Keratinocyte (primary cell): Measurements from ENCODE around the gene RNF130. TPM values are rescaled to one million over a fixed set of nuclear protein-coding genes. Genes with fewer than 3 reads are reported as not detected.
"Not testable (repeated sequence)": the region's sequence is repeated elsewhere in the genome, so short reads cannot be mapped to it uniquely, and the experiment has no call there.

Experiments
- DNase-seq: peaks from one replicate; pipeline ENCODE4 v3.0.0-alpha.2; 2011; ENCODE audit warnings: low read depth, missing footprints, low spot score
- FAIRE-seq: peaks from 2 replicates; lab custom pipeline; 2011; peaks lifted over from hg19 to GRCh38; lab: Jason Lieb, UNC
- H2AFZ ChIP-seq: 2 replicates; pipeline ENCODE4 v1.6.0; 2012; ENCODE audit warnings: low read length, control low read depth, inconsistent platforms; ENCODE audit not compliant: control insufficient read depth
- H3K27ac ChIP-seq: 2 replicates; pipeline ENCODE4 v1.5.1; 2011; ENCODE audit warnings: low read length; ENCODE audit not compliant: control insufficient read depth, insufficient read depth
- H3K27me3 ChIP-seq: 3 replicates; pipeline ENCODE4 v1.6.0; 2011; ENCODE audit warnings: low read length; ENCODE audit not compliant: control insufficient read depth, insufficient read depth; ENCODE audit errors: extremely low read depth
- H3K36me3 ChIP-seq, 2 experiments: 2 replicates in 1 of 2; 3 replicates in 1 of 2; pipeline ENCODE4 v1.5.1; 2011; ENCODE audit warnings: low read length in 2 of 2, mild to moderate bottlenecking in 1 of 2; ENCODE audit not compliant: control insufficient read depth in 2 of 2, insufficient read depth in 2 of 2; ENCODE audit errors: extremely low read depth in 1 of 2
- H3K4me1 ChIP-seq: 3 replicates; pipeline ENCODE4 v1.5.1; 2011; ENCODE audit warnings: low read length; ENCODE audit not compliant: control insufficient read depth, insufficient read depth; ENCODE audit errors: extremely low read depth
- H3K4me2 ChIP-seq: 3 replicates; pipeline ENCODE4 v1.6.0; 2011; ENCODE audit warnings: low read depth, low read length; ENCODE audit not compliant: control insufficient read depth, insufficient read depth; ENCODE audit errors: extremely low read depth
- H3K4me3 ChIP-seq, 3 experiments: fragments of 200-600 bp in 1 of 3; sonication (generic) in 1 of 3; 2 replicates in 2 of 3; 3 replicates in 1 of 3; pipeline ENCODE4 v1.5.1; 2011 to 2016; ENCODE audit warnings: low read length in 3 of 3, mild to moderate bottlenecking in 3 of 3, control low read depth in 2 of 3, inconsistent platforms in 1 of 3, low read depth in 1 of 3, mixed read lengths in 1 of 3, mixed run types in 1 of 3, moderate library complexity in 1 of 3; ENCODE audit not compliant: control insufficient read depth in 2 of 3, insufficient read depth in 2 of 3; ENCODE audit errors: extremely low read depth in 1 of 3
- H3K79me2 ChIP-seq: 2 replicates; pipeline ENCODE4 v1.6.0; 2012; ENCODE audit warnings: low read length; ENCODE audit not compliant: control insufficient read depth, insufficient read depth
- H3K9ac ChIP-seq: 3 replicates; pipeline ENCODE4 v1.6.0; 2011; ENCODE audit warnings: low read length; ENCODE audit not compliant: control insufficient read depth, insufficient read depth; ENCODE audit errors: extremely low read depth
- H3K9me1 ChIP-seq: 3 replicates; pipeline ENCODE4 v1.6.0; 2011; ENCODE audit warnings: low read length; ENCODE audit not compliant: control insufficient read depth, insufficient read depth; ENCODE audit errors: extremely low read depth
- H3K9me3 ChIP-seq: 2 replicates; pipeline ENCODE4 v1.5.1; 2012; ENCODE audit warnings: low read depth, low read length; ENCODE audit not compliant: control insufficient read depth
- H4K20me1 ChIP-seq: 3 replicates; pipeline ENCODE4 v1.6.0; 2011; ENCODE audit warnings: low read length; ENCODE audit not compliant: control insufficient read depth, insufficient read depth; ENCODE audit errors: extremely low read depth
- EZH2 ChIP-seq: IDR thresholded peaks from one replicate; pipeline ENCODE4 v1.6.1; 2012; ENCODE audit warnings: inconsistent platforms, mild to moderate bottlenecking, low read length, moderate library complexity
- dilution Hi-C: fragments of 300-500 bp; cut with MboI; formaldehyde crosslinking; loops from one replicate; pipeline ENCODE4 v1.7.0; 2020; ENCODE audit warnings: low sequenced_read_pairs; ENCODE audit not compliant: extremely low pct_ligation_motif_present
- polyA plus RNA-seq, 5 experiments: library from polyadenylated mRNA; depleted of rRNA in 3 of 5; stranded (reverse) in 3 of 5; stranded (forward) in 1 of 5; unstranded in 1 of 5; fragments of >200 nt; gene quantifications; 1 replicate in 1 of 5; 2 replicates in 3 of 5; 3 replicates in 1 of 5; pipeline versions ENCODE4 v1.2.1 to v1.2.3, GENCODE V29; 2011 to 2012; ENCODE audit warnings: missing spikeins in 2 of 5, low read depth in 1 of 5, low replicate concordance in 1 of 5
- TF ChIP-seq, protein P1 (sequence below), 3 experiments: IDR thresholded peaks in 1 of 3; conservative IDR thresholded peaks in 1 of 3; optimal IDR thresholded peaks in 1 of 3; 2 replicates in 2 of 3; 3 replicates in 1 of 3; pipeline versions ENCODE3 to v1.5.1; 2011; ENCODE audit warnings: low read length in 3 of 3, mild to moderate bottlenecking in 3 of 3, moderate library complexity in 2 of 3, control low read depth in 1 of 3, inconsistent platforms in 1 of 3; ENCODE audit not compliant: insufficient read depth in 2 of 3; ENCODE audit errors: extremely low read depth in 1 of 3

The RNF130 gene
- polyA plus RNA-seq, 1 donor (not counting 4 experiments of a cell fraction or from before 2014, with no cell fraction given): 20.0 TPM

DNA sequence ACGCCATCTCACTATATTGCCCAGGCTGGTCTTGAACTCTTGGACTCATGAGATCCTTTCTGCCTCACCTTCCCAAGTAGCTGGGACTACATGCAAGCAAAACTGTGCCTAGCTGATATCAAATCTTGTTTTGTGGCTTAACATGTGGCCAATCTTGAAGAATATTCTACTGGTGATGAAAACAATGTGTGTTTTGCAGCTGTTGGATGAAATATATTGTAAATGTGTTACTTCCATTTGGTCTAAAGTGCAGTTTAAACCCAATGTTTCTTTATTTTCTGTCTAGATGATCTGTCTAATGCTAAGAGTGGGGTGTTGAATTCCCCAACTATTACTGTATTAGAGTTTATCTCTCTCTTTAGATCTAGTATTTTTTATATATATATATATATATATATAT is 73.1 kb downstream of the RNF130 start:
- no peaks in the 10 kb centered on the region for H3K9me3 ChIP-seq
- no peak overlapping the region for H3K4me2 ChIP-seq
- dilution Hi-C loops: no loop called here
- no peak overlapping the region for H3K27ac ChIP-seq
- no peak overlapping the region for H3K4me3 ChIP-seq
- DNase-seq (no peak), FAIRE-seq (no peak)
- no peaks in the 10 kb centered on the region for H3K27me3 ChIP-seq
- H3K9ac ChIP-seq: no peak overlapping the region
- no peaks in the 10 kb centered on the region for H3K36me3 ChIP-seq
- no peaks in the 10 kb centered on the region for H3K79me2 ChIP-seq
- no peaks in the 10 kb centered on the region for H3K9me1 ChIP-seq
- TF ChIP-seq, protein P1, sequence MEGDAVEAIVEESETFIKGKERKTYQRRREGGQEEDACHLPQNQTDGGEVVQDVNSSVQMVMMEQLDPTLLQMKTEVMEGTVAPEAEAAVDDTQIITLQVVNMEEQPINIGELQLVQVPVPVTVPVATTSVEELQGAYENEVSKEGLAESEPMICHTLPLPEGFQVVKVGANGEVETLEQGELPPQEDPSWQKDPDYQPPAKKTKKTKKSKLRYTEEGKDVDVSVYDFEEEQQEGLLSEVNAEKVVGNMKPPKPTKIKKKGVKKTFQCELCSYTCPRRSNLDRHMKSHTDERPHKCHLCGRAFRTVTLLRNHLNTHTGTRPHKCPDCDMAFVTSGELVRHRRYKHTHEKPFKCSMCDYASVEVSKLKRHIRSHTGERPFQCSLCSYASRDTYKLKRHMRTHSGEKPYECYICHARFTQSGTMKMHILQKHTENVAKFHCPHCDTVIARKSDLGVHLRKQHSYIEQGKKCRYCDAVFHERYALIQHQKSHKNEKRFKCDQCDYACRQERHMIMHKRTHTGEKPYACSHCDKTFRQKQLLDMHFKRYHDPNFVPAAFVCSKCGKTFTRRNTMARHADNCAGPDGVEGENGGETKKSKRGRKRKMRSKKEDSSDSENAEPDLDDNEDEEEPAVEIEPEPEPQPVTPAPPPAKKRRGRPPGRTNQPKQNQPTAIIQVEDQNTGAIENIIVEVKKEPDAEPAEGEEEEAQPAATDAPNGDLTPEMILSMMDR (optimal IDR thresholded peaks at IDR 0.05 in 1 of 3, IDR thresholded peaks at IDR 0.05 in 1 of 3, conservative IDR thresholded peaks at IDR 0.05 in 1 of 3; ENCODE audit: extremely low read depth in 1 of 3, insufficient read depth in 2 of 3, low read length in 3 of 3): no peak
- no peak for TF ChIP-seq EZH2
- H2AFZ ChIP-seq: no peak overlapping the region
- H3K4me1 ChIP-seq: no peaks in the 10 kb centered on the region
- H4K20me1 ChIP-seq: no peaks in the 10 kb centered on the region

DNA sequence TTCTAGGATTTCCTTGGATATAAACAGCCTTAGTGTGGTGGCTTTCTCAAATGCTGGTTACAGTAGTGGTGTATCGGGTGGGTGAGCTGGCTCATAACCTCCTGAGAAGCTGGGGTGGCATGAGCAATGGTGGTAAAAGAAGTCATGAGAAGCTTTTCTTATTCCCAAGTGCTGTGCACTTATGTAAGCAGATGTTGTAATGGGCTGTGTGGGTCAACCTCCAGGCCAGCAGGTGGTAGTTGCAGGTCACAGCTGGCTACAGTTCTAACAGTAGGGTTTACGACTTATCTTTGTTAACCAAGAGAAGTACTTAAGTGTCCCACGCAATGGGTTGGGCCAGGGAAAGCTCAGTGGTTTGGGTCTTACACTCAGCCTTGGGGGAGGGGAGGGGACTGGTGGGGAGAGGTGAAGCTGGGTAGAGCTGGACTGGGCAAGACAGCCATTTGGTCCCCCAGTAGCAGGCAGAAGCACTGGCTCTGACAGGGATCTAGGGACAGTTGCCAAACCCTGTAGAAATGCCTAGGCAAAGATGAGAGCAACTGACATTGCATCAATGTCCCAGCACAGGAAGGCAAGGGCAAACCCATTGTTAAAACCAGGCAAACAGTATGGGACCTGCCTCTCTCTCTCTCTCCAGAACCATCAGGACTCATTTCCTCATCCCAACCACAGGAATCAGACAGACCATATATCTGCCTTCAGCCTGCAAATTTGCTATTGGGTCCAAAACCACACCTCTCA is 76.8 kb downstream of the RNF130 start:
- H3K9ac ChIP-seq: no peak overlapping the region
- no peak overlapping the region for H3K27ac ChIP-seq
- no peak overlapping the region for H3K4me3 ChIP-seq
- H3K4me2 ChIP-seq: no peak overlapping the region
- no peaks in the 10 kb centered on the region for H3K9me3 ChIP-seq
- H3K4me1 ChIP-seq: no peaks in the 10 kb centered on the region
- H4K20me1 ChIP-seq: no peaks in the 10 kb centered on the region
- no peaks in the 10 kb centered on the region for H3K36me3 ChIP-seq
- no peaks in the 10 kb centered on the region for H3K9me1 ChIP-seq
- dilution Hi-C loops: no loop called here
- no peaks in the 10 kb centered on the region for H3K79me2 ChIP-seq
- no peak overlapping the region for H2AFZ ChIP-seq
- FAIRE-seq: no peak
- TF ChIP-seq, protein P1 (optimal IDR thresholded peaks at IDR 0.05 in 1 of 3, IDR thresholded peaks at IDR 0.05 in 1 of 3, conservative IDR thresholded peaks at IDR 0.05 in 1 of 3; ENCODE audit: extremely low read depth in 1 of 3, insufficient read depth in 2 of 3, low read length in 3 of 3): no peak
- TF ChIP-seq EZH2: no peak
- DNase-seq: no peak
- H3K27me3 ChIP-seq: no peaks in the 10 kb centered on the region

DNA sequence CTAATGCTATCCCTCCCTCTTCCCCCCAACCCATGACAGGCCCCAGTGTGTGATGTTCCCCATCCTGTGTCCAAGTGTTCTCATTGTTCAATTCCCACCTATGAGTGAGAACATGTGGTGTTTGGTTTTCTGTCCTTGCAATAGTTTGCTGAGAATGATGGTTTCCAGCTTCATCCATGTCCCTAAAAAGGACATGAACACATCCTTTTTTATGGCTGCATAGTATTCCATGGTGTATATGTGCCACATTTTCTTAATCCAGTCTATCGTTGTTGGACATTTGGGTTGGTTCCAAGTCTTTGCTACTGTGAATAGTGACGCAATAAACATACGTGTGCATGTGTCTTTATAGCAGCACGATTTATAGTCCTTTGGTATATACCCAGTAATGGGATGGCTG is 78.7 kb downstream of the RNF130 start:
- H3K4me3 ChIP-seq, H2AFZ ChIP-seq, H3K79me2 ChIP-seq, H3K4me1 ChIP-seq, FAIRE-seq, dilution Hi-C loops, H3K27ac ChIP-seq, H3K9ac ChIP-seq, DNase-seq, H3K27me3 ChIP-seq, H3K36me3 ChIP-seq, H3K4me2 ChIP-seq, H3K9me3 ChIP-seq, H3K9me1 ChIP-seq, H4K20me1 ChIP-seq: not testable (repeated sequence)
